Erythroblast (primary cell): ENCODE data around the gene NOTCH2.
"Not testable (repeated sequence)": the region's sequence is repeated elsewhere in the genome, so short reads cannot be mapped to it uniquely, and the experiment has no call there.

Experiments
- GATA1 ChIP-seq: IDR thresholded peaks from 2 replicates; pipeline ENCODE4 v1.6.1; 2011; ENCODE audit warnings: low read depth, mild to moderate bottlenecking, control low read depth, low read length, moderate library complexity
- POLR2A ChIP-seq: IDR thresholded peaks from 2 replicates; pipeline ENCODE4 v1.6.1; 2011; ENCODE audit warnings: mild to moderate bottlenecking, low read length

- TF ChIP-seq POLR2A, GATA1: not testable (repeated sequence)
Measured at GRCh38 chr1:119977113-119977736, 92.2 kb downstream of the NOTCH2 start.
